Measurements from ENCODE around the gene PISD. TPM values are rescaled to one million over a fixed set of nuclear protein-coding genes. Genes with fewer than 3 reads are reported as not detected.

Gene PISD
- total and polyA plus RNA-seq, 9 donors = 12.0 to 60.2 (median 33.5) TPM

GRCh38 chr22:31616315-31616980 is 45.6 kb downstream of the PISD start:
- Histone ChIP-seq H3K36me3 (no peaks in the 10 kb centered on the region), H3K27ac (peak overlapping the region in 1 of 2 donors; percentile 25), H3K4me3 (no peak overlapping the region), H3K9me3 (no peaks in the 10 kb centered on the region), H3K4me1 (ENCODE audit: insufficient read depth) (peaks cover 8% of the 10 kb centered on the region), H3K27me3 (no peaks in the 10 kb centered on the region)
- intact Hi-C loops (cut with DNase I) = no loop called here
- WGBS, 3 donors = 82 to 88% (median 86%) methylated on average over 9 of the region's 9 CpGs
- DNase-seq = peak in 1 of 5 donors; percentile 24
- TF ChIP-seq CTCF (IDR thresholded peaks at IDR 0.05) = no peak
- no peak for TF ChIP-seq EP300 (IDR thresholded peaks at IDR 0.05)

- 48% methylated on average over 4 of the region's 4 CpGs for WGBS, 3 donors
- no peaks in the 10 kb centered on the region for H3K27me3 ChIP-seq
- intact Hi-C loops (cut with DNase I) = no loop called here
- DNase-seq = no peak
- peaks cover 12% of the 10 kb centered on the region for H3K4me1 ChIP-seq (ENCODE audit: insufficient read depth)
- TF ChIP-seq CTCF (IDR thresholded peaks at IDR 0.05) = no peak
- no peak for TF ChIP-seq POLR2A (IDR thresholded peaks at IDR 0.05)
- TF ChIP-seq EP300 (IDR thresholded peaks at IDR 0.05) = no peak
- H3K9me3 ChIP-seq = no peaks in the 10 kb centered on the region
- H3K4me3 ChIP-seq = no peak overlapping the region
- H3K36me3 ChIP-seq = no peaks in the 10 kb centered on the region
- H3K27ac ChIP-seq = peak overlapping the region in 1 of 2 donors; percentile 25
Measured at GRCh38 chr22:31615940-31616314, 46.1 kb downstream of the PISD start.

GRCh38 chr22:31615491-31615860 is 46.5 kb downstream of the PISD start:
- Histone ChIP-seq H3K36me3 (no peaks in the 10 kb centered on the region), H3K9me3 (no peaks in the 10 kb centered on the region), H3K27ac (peak overlapping the region in 1 of 2 donors; percentile 25), H3K4me3 (no peak overlapping the region), H3K4me1 (ENCODE audit: insufficient read depth) (peaks cover 17% of the 10 kb centered on the region), H3K27me3 (no peaks in the 10 kb centered on the region)
- no peak for DNase-seq
- 58 to 67% (median 62%) methylated on average over 4 of the region's 4 CpGs for WGBS, 3 donors
- TF ChIP-seq POLR2A (IDR thresholded peaks at IDR 0.05) = no peak
- no peak for TF ChIP-seq EP300 (IDR thresholded peaks at IDR 0.05)
- TF ChIP-seq CTCF (IDR thresholded peaks at IDR 0.05) = no peak
- intact Hi-C loops (cut with DNase I) = no loop called here

GRCh38 chr22:31614781-31615490 is 47.1 kb downstream of the PISD start:
- H3K36me3 ChIP-seq = no peaks in the 10 kb centered on the region
- peak in 1 of 5 donors; percentile 26 for DNase-seq
- intact Hi-C loops (cut with DNase I) = no loop called here
- no peak overlapping the region for H3K4me3 ChIP-seq
- peaks cover 17% of the 10 kb centered on the region for H3K4me1 ChIP-seq (ENCODE audit: insufficient read depth)
- H3K27ac ChIP-seq = peak overlapping the region in 1 of 2 donors; percentile 25
- TF ChIP-seq POLR2A (IDR thresholded peaks at IDR 0.05) = no peak
- no peak for TF ChIP-seq CTCF (IDR thresholded peaks at IDR 0.05)
- no peak for TF ChIP-seq EP300 (IDR thresholded peaks at IDR 0.05)
- H3K27me3 ChIP-seq = no peaks in the 10 kb centered on the region
- no peaks in the 10 kb centered on the region for H3K9me3 ChIP-seq
- WGBS, 3 donors = 66 to 77% (median 71%) methylated on average over 16 to 18 of the region's 18 CpGs
